Peyer's patch (tissue), 4 donors: ENCODE measurements around the gene FAM81B. TPM values are rescaled to one million over a fixed set of nuclear protein-coding genes. Genes with fewer than 3 reads are reported as not detected.

Source experiments
- DNase-seq, 3 donors: peaks; one replicate each; pipeline ENCODE4 v3.0.0-alpha.2; 2017 to 2019
- H3K27ac ChIP-seq, 4 donors: fragments of 200-600 bp; sonication (generic); one replicate each; pipeline ENCODE4 v1.5.1; 2016 to 2019
- H3K27me3 ChIP-seq, 2 donors: fragments of 200-600 bp; sonication (generic); one replicate each; pipeline ENCODE4 v1.5.1; 2019
- H3K36me3 ChIP-seq, 3 donors: fragments of 200-600 bp; sonication (generic); one replicate each; pipeline ENCODE4 v1.5.1; 2016 to 2019
- H3K4me1 ChIP-seq, 4 donors: fragments of 200-600 bp; sonication (generic); one replicate each; pipeline ENCODE4 v1.5.1; 2016 to 2019
- H3K4me3 ChIP-seq, 4 donors: fragments of 200-600 bp; sonication (generic); 1 replicate in 3 of 4; 2 replicates in 1 of 4; pipeline ENCODE4 v1.5.1; 2016 to 2019; ENCODE audit warnings: mild to moderate bottlenecking in 1 of 4
- H3K9me3 ChIP-seq, 4 donors: fragments of 200-600 bp; sonication (generic); one replicate each; pipeline ENCODE4 v1.5.1; 2016 to 2019; ENCODE audit warnings: mild to moderate bottlenecking in 1 of 4
- POLR2A ChIP-seq, 2 donors: fragments of 450-650 bp; IDR thresholded peaks; one replicate each; pipeline ENCODE4 v1.5.1; 2017; ENCODE audit warnings: antibody characterized with exemption in 2 of 2, mild to moderate bottlenecking in 2 of 2, moderate library complexity in 2 of 2
- total RNA-seq, 4 donors: library from RNA; depleted of rRNA; stranded (reverse); fragments of >200 nt; gene quantifications; one replicate each; pipeline ENCODE4 v1.1.0, GENCODE V29; 2016
- TF ChIP-seq, protein P1 (sequence below), 6 experiments: fragments of 450-650 bp in 4 of 6; fragments of 200-600 bp in 2 of 6; sonication (generic) in 1 of 6; IDR thresholded peaks; one replicate each; pipeline ENCODE4 v1.5.1; 2017 to 2019; ENCODE audit warnings: antibody characterized with exemption in 6 of 6, mild to moderate bottlenecking in 3 of 6, moderate library complexity in 1 of 6

The FAM81B gene
- total RNA-seq, 4 donors from 2014 or later, result not detected

GRCh38 chr5:95392593-95393182, 1.5 kb downstream of the FAM81B start:
- no peaks in the 10 kb centered on the region for H3K9me3 ChIP-seq
- no peak for DNase-seq
- TF ChIP-seq, protein P1, sequence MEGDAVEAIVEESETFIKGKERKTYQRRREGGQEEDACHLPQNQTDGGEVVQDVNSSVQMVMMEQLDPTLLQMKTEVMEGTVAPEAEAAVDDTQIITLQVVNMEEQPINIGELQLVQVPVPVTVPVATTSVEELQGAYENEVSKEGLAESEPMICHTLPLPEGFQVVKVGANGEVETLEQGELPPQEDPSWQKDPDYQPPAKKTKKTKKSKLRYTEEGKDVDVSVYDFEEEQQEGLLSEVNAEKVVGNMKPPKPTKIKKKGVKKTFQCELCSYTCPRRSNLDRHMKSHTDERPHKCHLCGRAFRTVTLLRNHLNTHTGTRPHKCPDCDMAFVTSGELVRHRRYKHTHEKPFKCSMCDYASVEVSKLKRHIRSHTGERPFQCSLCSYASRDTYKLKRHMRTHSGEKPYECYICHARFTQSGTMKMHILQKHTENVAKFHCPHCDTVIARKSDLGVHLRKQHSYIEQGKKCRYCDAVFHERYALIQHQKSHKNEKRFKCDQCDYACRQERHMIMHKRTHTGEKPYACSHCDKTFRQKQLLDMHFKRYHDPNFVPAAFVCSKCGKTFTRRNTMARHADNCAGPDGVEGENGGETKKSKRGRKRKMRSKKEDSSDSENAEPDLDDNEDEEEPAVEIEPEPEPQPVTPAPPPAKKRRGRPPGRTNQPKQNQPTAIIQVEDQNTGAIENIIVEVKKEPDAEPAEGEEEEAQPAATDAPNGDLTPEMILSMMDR (IDR thresholded peaks at IDR 0.05), result no peak
- no peak for TF ChIP-seq POLR2A (IDR thresholded peaks at IDR 0.05)

DNA sequence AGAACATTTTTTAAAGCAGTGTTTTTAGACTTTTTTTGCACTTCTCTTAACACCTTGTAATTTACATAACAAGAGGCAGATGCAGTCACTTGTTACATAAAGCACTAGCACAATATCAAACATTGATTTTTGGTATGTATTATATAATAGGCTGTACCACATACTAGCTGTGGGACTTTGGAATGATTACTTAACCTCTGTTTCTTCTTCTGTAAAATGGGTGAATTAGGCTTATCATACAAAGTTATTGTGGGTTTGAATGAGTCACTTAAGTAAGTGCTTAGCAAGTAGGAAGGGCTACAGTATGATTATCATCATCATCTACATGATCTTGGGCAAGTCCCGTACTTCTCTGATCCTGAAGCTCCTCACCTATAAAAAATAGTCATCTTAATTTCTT, 2.1 kb downstream of the FAM81B start:
- no peak for DNase-seq
- Histone ChIP-seq H3K27me3 (no peaks in the 10 kb centered on the region), H3K27ac (no peak overlapping the region), H3K4me3 (no peak overlapping the region), H3K9me3 (no peaks in the 10 kb centered on the region), H3K36me3 (no peaks in the 10 kb centered on the region), H3K4me1 (no peaks in the 10 kb centered on the region)
- TF ChIP-seq, protein P1 (IDR thresholded peaks at IDR 0.05), result no peak
- TF ChIP-seq POLR2A (IDR thresholded peaks at IDR 0.05), result no peak

More at GRCh38 chr5:95392593-95393182, 1.5 kb downstream of the FAM81B start:
- Histone ChIP-seq H3K27ac (no peak overlapping the region), H3K4me1 (no peaks in the 10 kb centered on the region), H3K36me3 (no peaks in the 10 kb centered on the region), H3K27me3 (no peaks in the 10 kb centered on the region), H3K4me3 (no peak overlapping the region)

- no peaks in the 10 kb centered on the region for H3K9me3 ChIP-seq
- H3K4me3 ChIP-seq, result no peak overlapping the region
- H3K4me1 ChIP-seq, result no peaks in the 10 kb centered on the region
- no peak for DNase-seq
- no peaks in the 10 kb centered on the region for H3K36me3 ChIP-seq
- no peak overlapping the region for H3K27ac ChIP-seq
- TF ChIP-seq, protein P1 (IDR thresholded peaks at IDR 0.05), result no peak
- H3K27me3 ChIP-seq, result no peaks in the 10 kb centered on the region
Observed at GRCh38 chr5:95398989-95399388, 7.8 kb downstream of the FAM81B start.

GRCh38 chr5:95401626-95402025, 10.5 kb downstream of the FAM81B start:
- Histone ChIP-seq H3K36me3 (no peaks in the 10 kb centered on the region), H3K27ac (no peak overlapping the region), H3K4me1 (no peaks in the 10 kb centered on the region), H3K4me3 (no peak overlapping the region), H3K27me3 (no peaks in the 10 kb centered on the region), H3K9me3 (no peaks in the 10 kb centered on the region)
- no peak for TF ChIP-seq POLR2A (IDR thresholded peaks at IDR 0.05)
- TF ChIP-seq, protein P1 (IDR thresholded peaks at IDR 0.05), result no peak
- no peak for DNase-seq

DNA sequence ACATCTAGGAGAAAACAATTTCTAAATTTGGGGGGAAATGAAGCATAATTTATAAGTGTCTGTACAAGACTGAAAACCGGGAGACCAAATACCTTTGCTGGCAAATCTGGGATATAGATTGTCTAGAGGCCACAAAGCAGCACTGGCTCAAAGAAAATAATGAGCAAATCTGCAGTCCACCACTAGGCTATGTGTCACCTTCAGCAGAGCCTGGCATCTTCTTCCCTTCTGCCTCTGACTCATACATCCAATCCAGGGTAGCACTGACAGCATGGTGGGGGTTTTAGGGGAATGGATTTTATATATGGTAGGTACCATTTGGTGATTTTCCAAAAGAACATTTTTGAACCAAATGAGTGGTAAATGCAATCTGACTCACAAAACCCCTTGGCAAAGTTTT, 12.8 kb downstream of the FAM81B start:
- Histone ChIP-seq H3K27me3 (no peaks in the 10 kb centered on the region), H3K9me3 (no peaks in the 10 kb centered on the region), H3K36me3 (no peaks in the 10 kb centered on the region), H3K4me3 (no peak overlapping the region), H3K27ac (no peak overlapping the region), H3K4me1 (no peaks in the 10 kb centered on the region)
- TF ChIP-seq POLR2A (IDR thresholded peaks at IDR 0.05), result no peak
- TF ChIP-seq, protein P1 (IDR thresholded peaks at IDR 0.05), result no peak
- no peak for DNase-seq
